MM.1S (cell line): ENCODE data around the gene AK6.

Experiments used
- DNase-seq: peaks from one replicate; pipeline ENCODE4 v3.0.0-alpha.2; 2015
- H2AFZ ChIP-seq: fragments of 300-600 bp; sonication (generic); 2 replicates; pipeline ENCODE4 v1.6.0; 2016; ENCODE audit warnings: antibody characterized with exemption, low read length
- H3F3A ChIP-seq: fragments of 300-600 bp; sonication (generic); 2 replicates; pipeline ENCODE4 v1.6.1; 2016; ENCODE audit warnings: mild to moderate bottlenecking, antibody characterized with exemption, low read length, moderate library complexity, mixed read lengths; ENCODE audit not compliant: insufficient read depth
- H3K27ac ChIP-seq: fragments of 300-600 bp; sonication (generic); 2 replicates; pipeline ENCODE4 v1.5.1; 2016; ENCODE audit warnings: mild to moderate bottlenecking, low read length
- H3K27me3 ChIP-seq: fragments of 300-600 bp; sonication (generic); replicated peaks from 2 replicates; pipeline ENCODE4 v1.6.0; 2016; ENCODE audit warnings: low read length; ENCODE audit not compliant: insufficient read depth
- H3K36me3 ChIP-seq: fragments of 300-600 bp; sonication (generic); replicated peaks from 2 replicates; pipeline ENCODE4 v1.6.1; 2016; ENCODE audit warnings: mild to moderate bottlenecking, low read length, mixed read lengths; ENCODE audit not compliant: insufficient read depth
- H3K4me1 ChIP-seq: fragments of 300-600 bp; sonication (generic); 2 replicates; pipeline ENCODE4 v1.6.1; 2016; ENCODE audit warnings: low read length, mixed read lengths
- H3K4me2 ChIP-seq: fragments of 300-600 bp; sonication (generic); 2 replicates; pipeline ENCODE4 v1.6.0; 2016; ENCODE audit warnings: low read depth, low read length
- H3K4me3 ChIP-seq: fragments of 300-600 bp; sonication (generic); 2 replicates; pipeline ENCODE4 v1.5.1; 2016; ENCODE audit warnings: low read length, mixed read lengths
- H3K79me2 ChIP-seq: fragments of 300-600 bp; sonication (generic); 2 replicates; pipeline ENCODE4 v1.6.1; 2016; ENCODE audit warnings: mixed run types, low read length, mixed read lengths
- H3K9ac ChIP-seq: fragments of 300-600 bp; sonication (generic); 2 replicates; pipeline ENCODE4 v1.6.1; 2016; ENCODE audit warnings: low read length, mixed read lengths
- H3K9me2 ChIP-seq: fragments of 300-600 bp; sonication (generic); replicated peaks from 2 replicates; pipeline ENCODE4 v1.6.1; 2016; ENCODE audit warnings: mild to moderate bottlenecking, low read length, mixed read lengths; ENCODE audit not compliant: insufficient read depth
- H3K9me3 ChIP-seq: fragments of 300-600 bp; sonication (generic); replicated peaks from 2 replicates; pipeline ENCODE4 v1.6.1; 2016; ENCODE audit warnings: mild to moderate bottlenecking, low read length, mixed read lengths; ENCODE audit not compliant: insufficient read depth
- H4K20me1 ChIP-seq: fragments of 300-600 bp; sonication (generic); 2 replicates; pipeline ENCODE4 v1.6.1; 2016; ENCODE audit warnings: mild to moderate bottlenecking, low read length, moderate library complexity, mixed read lengths; ENCODE audit not compliant: insufficient read depth
- EZH2 ChIP-seq: fragments of 300-600 bp; sonication (generic); optimal IDR thresholded peaks from 2 replicates; pipeline ENCODE3; 2017; ENCODE audit warnings: low read depth, mild to moderate bottlenecking, antibody characterized with exemption, low read length, mixed read lengths
- EZH2phosphoT487 ChIP-seq: fragments of 300-600 bp; sonication (generic); IDR thresholded peaks from 2 replicates; pipeline ENCODE4 v1.6.1; 2018; ENCODE audit warnings: antibody characterized with exemption, low read length
- TF ChIP-seq, protein P1 (sequence below): fragments of 300-600 bp; sonication (generic); IDR thresholded peaks from 2 replicates; pipeline ENCODE4 v1.5.1; 2016; ENCODE audit warnings: antibody characterized with exemption, low read length, mixed read lengths

Gene AK6

GRCh38 chr5:69416180-69416579 lies 46.9 kb upstream of the AK6 start:
- TF ChIP-seq EZH2phosphoT487 (no peak), EZH2 (no peak)
- TF ChIP-seq, protein P1, sequence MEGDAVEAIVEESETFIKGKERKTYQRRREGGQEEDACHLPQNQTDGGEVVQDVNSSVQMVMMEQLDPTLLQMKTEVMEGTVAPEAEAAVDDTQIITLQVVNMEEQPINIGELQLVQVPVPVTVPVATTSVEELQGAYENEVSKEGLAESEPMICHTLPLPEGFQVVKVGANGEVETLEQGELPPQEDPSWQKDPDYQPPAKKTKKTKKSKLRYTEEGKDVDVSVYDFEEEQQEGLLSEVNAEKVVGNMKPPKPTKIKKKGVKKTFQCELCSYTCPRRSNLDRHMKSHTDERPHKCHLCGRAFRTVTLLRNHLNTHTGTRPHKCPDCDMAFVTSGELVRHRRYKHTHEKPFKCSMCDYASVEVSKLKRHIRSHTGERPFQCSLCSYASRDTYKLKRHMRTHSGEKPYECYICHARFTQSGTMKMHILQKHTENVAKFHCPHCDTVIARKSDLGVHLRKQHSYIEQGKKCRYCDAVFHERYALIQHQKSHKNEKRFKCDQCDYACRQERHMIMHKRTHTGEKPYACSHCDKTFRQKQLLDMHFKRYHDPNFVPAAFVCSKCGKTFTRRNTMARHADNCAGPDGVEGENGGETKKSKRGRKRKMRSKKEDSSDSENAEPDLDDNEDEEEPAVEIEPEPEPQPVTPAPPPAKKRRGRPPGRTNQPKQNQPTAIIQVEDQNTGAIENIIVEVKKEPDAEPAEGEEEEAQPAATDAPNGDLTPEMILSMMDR, result no peak
- peaks cover 10% of the 10 kb centered on the region for H3F3A ChIP-seq
- no peak overlapping the region for H3K4me3 ChIP-seq
- no peaks in the 10 kb centered on the region for H4K20me1 ChIP-seq
- no peak overlapping the region for H3K4me2 ChIP-seq
- no peaks in the 10 kb centered on the region for H3K27me3 ChIP-seq
- no peak overlapping the region for H3K27ac ChIP-seq
- no peaks in the 10 kb centered on the region for H3K79me2 ChIP-seq
- H3K9me3 ChIP-seq, result no peaks in the 10 kb centered on the region
- H2AFZ ChIP-seq, result no peak overlapping the region
- no peaks in the 10 kb centered on the region for H3K9me2 ChIP-seq
- H3K9ac ChIP-seq, result no peak overlapping the region
- no peak for DNase-seq
- H3K36me3 ChIP-seq, result 0 out of 2 replicates have a peak, but pooled peaks cover 4% of the 10 kb centered on the region
- H3K4me1 ChIP-seq, result no peaks in the 10 kb centered on the region

GRCh38 chr5:69415584-69415958 lies 46.3 kb upstream of the AK6 start:
- H3K27ac ChIP-seq, result no peak overlapping the region
- peak overlapping the region; percentile 49; the same call in 1 of the 2 replicates for H3K4me2 ChIP-seq
- TF ChIP-seq, protein P1, result no peak
- TF ChIP-seq EZH2, result no peak
- no peak for TF ChIP-seq EZH2phosphoT487
- H3K4me3 ChIP-seq, result peak overlapping the region; percentile 51
- 0 out of 2 replicates have a peak, but pooled peaks cover 4% of the 10 kb centered on the region for H3K36me3 ChIP-seq
- no peaks in the 10 kb centered on the region for H3K79me2 ChIP-seq
- H3K9ac ChIP-seq, result no peak overlapping the region
- H3K4me1 ChIP-seq, result no peaks in the 10 kb centered on the region
- H4K20me1 ChIP-seq, result no peaks in the 10 kb centered on the region
- H3F3A ChIP-seq, result peaks cover 10% of the 10 kb centered on the region
- peak overlapping the region; percentile 43 for H2AFZ ChIP-seq
- DNase-seq, result no peak
- no peaks in the 10 kb centered on the region for H3K9me3 ChIP-seq
- no peaks in the 10 kb centered on the region for H3K27me3 ChIP-seq
- H3K9me2 ChIP-seq, result no peaks in the 10 kb centered on the region

- Histone ChIP-seq H3K27me3 (no peaks in the 10 kb centered on the region), H3K36me3 (peaks cover 4% of the 10 kb centered on the region; the same call in 1 of the 2 replicates), H3F3A (peaks cover 10% of the 10 kb centered on the region), H3K9me2 (no peaks in the 10 kb centered on the region), H3K27ac (peak within 1 kb of the TSS; percentile 14; the same call in 1 of the 2 replicates), H4K20me1 (no peaks in the 10 kb centered on the region), H3K4me1 (no peaks in the 10 kb centered on the region), H3K4me2 (peak within 1 kb of the TSS; percentile 49; the same call in 1 of the 2 replicates), H3K9me3 (no peaks in the 10 kb centered on the region), H3K9ac (peak within 1 kb of the TSS; percentile 30; the same call in 1 of the 2 replicates), H3K4me3 (peak within 1 kb of the TSS; percentile 51), H2AFZ (peak within 1 kb of the TSS; percentile 43), H3K79me2 (no peaks in the 10 kb centered on the region)
- peak; percentile 80 for DNase-seq
- TF ChIP-seq EZH2, result no peak
- TF ChIP-seq, protein P1, result peak; percentile 36
- TF ChIP-seq EZH2phosphoT487, result no peak
Measured at GRCh38 chr5:69414885-69415583, 45.7 kb upstream of the AK6 start, which contains the start of gene MARVELD2. Gene MARVELD2, plus strand, starts transcription at chr5:69415116. Its CDS starts 4,270 bp downstream, at chr5:69419386.
